Stimulated activated CD4-positive, alpha-beta T cell treated with anti-CD3 and anti-CD28 coated beads, Interleukin-2, amount 100 ng/mL, for 24 hours (primary cell): ENCODE results near the gene KRT33A.

ENCODE experiments used
- DNase-seq, 2 donors: peaks; one replicate each; pipeline ENCODE4 v3.0.0-alpha.2; 2020

The KRT33A gene

DNA sequence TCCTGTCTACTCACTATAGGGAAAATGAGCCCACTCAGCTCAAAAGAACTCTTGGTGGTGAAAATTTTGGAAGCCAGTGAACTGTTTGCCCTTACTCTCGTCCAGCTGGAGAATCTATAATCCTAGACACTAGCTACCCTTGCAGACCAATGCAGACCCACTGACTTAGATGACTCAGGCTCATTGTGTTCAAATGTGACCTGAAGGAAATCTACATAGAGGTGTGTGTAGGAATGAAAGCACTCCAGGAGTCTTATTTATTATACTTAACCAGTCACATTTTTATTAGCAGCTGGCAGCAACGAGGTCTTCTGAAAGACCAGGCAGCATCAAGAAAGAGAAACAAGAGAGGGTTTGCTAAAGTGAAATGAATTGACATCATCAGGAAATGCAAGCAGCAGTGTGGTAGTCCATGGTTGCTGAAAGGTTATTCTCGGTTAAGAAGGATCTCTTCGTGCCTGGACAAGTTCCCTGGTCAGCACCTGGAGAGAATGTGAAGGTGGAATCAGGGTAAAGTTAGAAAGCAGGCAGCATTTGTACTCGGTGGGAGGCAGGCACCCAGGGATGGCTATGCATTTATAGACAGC is 49.3 kb downstream of the KRT33A start:
- DNase-seq = no peak

DNA sequence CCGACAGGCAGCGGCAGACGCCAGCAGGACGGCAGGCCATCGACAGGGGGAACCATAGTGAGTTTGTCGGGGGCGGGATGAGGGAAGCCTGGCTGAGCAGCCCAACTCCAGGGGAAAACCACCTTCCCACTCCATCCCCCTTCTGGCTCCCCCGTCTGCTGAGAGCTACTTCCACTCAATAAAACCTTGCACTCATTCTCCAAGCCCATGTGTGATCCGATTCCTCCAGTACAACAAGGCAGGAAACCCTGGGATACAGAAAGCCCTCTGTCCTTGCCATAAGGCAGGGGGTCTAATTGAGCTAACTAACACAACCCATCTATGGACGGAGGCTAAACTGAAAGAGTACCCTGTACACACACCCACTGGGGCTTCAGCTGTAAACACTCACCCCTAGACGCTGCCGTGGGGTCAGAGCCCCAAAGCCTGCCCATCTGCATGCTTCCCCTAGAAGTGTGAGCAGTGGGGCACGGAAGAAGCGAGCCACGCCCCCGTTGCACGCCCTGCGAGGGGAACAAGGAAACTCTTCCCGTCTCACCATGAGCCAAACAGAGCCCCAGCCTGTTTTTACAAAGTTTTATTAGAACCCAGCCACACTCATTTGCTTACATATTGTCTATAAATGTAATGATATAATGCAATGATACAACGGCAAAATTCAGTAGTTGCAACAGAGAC is 52.0 kb downstream of the KRT33A start:
- DNase-seq = no peak

DNA sequence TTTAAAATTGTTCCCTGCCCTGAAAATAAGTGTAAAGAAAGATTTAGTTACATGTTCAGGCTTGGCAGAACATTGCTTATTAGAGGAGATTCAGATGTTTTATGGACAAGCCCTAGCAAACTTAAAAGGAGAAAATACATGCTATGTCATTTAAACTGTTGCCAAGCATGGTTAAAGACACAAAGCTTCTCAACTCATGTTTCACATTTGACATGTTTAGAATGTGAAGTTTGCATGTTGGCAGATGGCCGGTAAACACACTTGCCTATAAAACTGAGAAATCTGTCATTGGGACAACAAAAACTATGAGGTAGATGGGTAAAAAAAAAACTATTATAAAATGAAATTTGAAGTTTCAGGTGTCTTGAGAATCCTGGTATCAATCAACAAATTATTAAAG is 53.8 kb downstream of the KRT33A start:
- no peak for DNase-seq
